Measurements from ENCODE around the gene CYBA. TPM values are rescaled to one million over a fixed set of nuclear protein-coding genes. Genes with fewer than 3 reads are reported as not detected.

The CYBA gene
- total and polyA plus RNA-seq, 10 of the 15 experiments (the other 5 are each of a cell fraction or from before 2014, with no cell fraction given) = 0.55 to 598 (median 258) TPM

DNA sequence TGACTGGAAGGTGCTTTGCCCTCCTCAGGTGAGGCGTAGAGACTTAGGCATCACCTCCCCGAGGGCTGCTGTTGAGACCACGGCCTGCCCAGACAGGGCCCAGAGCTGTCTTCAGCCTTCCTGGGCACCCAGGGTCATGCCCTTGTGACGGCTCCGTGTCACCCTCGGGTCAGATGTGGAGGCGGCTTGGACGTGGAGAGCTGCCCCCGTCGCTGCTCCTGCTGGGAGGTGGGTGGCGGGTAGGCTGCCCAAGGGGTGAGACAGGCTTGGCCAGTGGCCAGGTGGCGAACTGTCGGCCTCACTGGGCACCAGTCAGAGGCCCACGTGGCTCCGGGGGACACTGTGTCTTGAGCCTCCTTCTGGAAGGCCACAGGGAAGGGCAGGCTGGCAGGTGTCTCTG, 44.4 kb upstream of the CYBA start:
- Histone ChIP-seq H3K9ac (ENCODE audit: control insufficient read depth, insufficient read depth, low read length) (no peak overlapping the region), H3K4me2 (ENCODE audit: control insufficient read depth, insufficient read depth) (no peak overlapping the region), H3K27ac (ENCODE audit: control insufficient read depth, insufficient read depth) (no peak overlapping the region), H3K79me2 (ENCODE audit: control insufficient read depth, insufficient read depth, low read length) (no peaks in the 10 kb centered on the region), H3K9me3 (replicated peaks; ENCODE audit: control insufficient read depth, insufficient read depth, low read length) (no peaks in the 10 kb centered on the region), H3K36me3 (ENCODE audit: control insufficient read depth in 2 of 2, insufficient read depth in 2 of 2, low read length in 1 of 2) (peaks cover 0 to 7% of the 10 kb centered on the region in 2 experiments; a peak in 2 of 4 replicates), H3K4me3 (no peak overlapping the region), H3K27me3 (replicated peaks in 1 of 2; ENCODE audit: control insufficient read depth in 2 of 2, insufficient read depth in 2 of 2, low read length in 1 of 2) (no peaks in the 10 kb centered on the region), H4K20me1 (ENCODE audit: control insufficient read depth, insufficient read depth) (no peaks in the 10 kb centered on the region), H2AFZ (ENCODE audit: control insufficient read depth, low read depth, low read length) (no peak overlapping the region), H3K4me1 (ENCODE audit: control insufficient read depth, insufficient read depth, low read length) (peaks cover 18% of the 10 kb centered on the region)
- no peak for ATAC-seq
- TF ChIP-seq ZZZ3 (IDR thresholded peaks at IDR 0.05; ENCODE audit: control insufficient read depth, insufficient read length, low read depth) (no peak), EP300 (IDR thresholded peaks at IDR 0.05; ENCODE audit: borderline replicate concordance in 1 of 2, control insufficient read depth in 1 of 2, low read depth in 2 of 2, low read length in 2 of 2) (no peak), PKNOX1 (IDR thresholded peaks at IDR 0.05) (no peak), MEF2B (IDR thresholded peaks at IDR 0.05; ENCODE audit: partially characterized antibody, poor library complexity, severe bottlenecking) (no peak), CEBPB (IDR thresholded peaks at IDR 0.05; ENCODE audit: borderline replicate concordance in 1 of 2, low read depth in 2 of 2, low read length in 2 of 2) (no peak), STAT3 (IDR thresholded peaks at IDR 0.05; ENCODE audit: low read depth, low read length) (no peak), CBX5 (IDR thresholded peaks at IDR 0.05; ENCODE audit: low read depth) (no peak), BMI1 (IDR thresholded peaks at IDR 0.05; ENCODE audit: borderline replicate concordance) (no peak), GABPA (IDR thresholded peaks at IDR 0.05; ENCODE audit: low read depth) (no peak), ZSCAN29 (IDR thresholded peaks at IDR 0.05) (no peak), RUNX3 (IDR thresholded peaks at IDR 0.05; ENCODE audit: low read length) (no peak), SP1 (IDR thresholded peaks at IDR 0.05; ENCODE audit: low read depth, low read length) (no peak), POU2F2 (IDR thresholded peaks at IDR 0.05; ENCODE audit: borderline replicate concordance, low read depth, low read length) (no peak)
- no peak for DNase-seq (ENCODE audit: low read depth, low spot score)
- RAD21 ChIA-PET (ENCODE audit: unreplicated experiment) = no interaction called here
- POLR2A ChIA-PET = no interaction called here
- intact Hi-C loops (cut with micrococcal nuclease; ENCODE audit: unreplicated experiment) = no loop called here
- in situ Hi-C loops (cut with MboI) = no loop called here
- SMC1A ChIA-PET (ENCODE audit: uncharacterized antibody, unreplicated experiment) = no interaction called here
- CTCF ChIA-PET = interaction anchor here (0.6 to 0.8 kb wide), 2 partner anchors 10 to 79 kb away, joined by 3 read pairs; no protein-coding TSS in a partner anchor
- FAIRE-seq = no peak
- WGBS (ENCODE audit: insufficient coverage, insufficient replicate concordance, low lambda C conversion rate, missing lambda C conversion rate) = 87% methylated on average over 15 of the region's 15 CpGs
- no TSS peak for BruUV-seq (replicated peaks)

Measured in GM12878 (cell line).